NCI-H1105 treated with DMSO at 0.1 percent for 48 hours (cell line): ENCODE measurements around the gene LIPC.

ENCODE experiments used
- DNase-seq: peaks from one replicate; lab custom pipeline; 2025; lab: John Stamatoyannopoulos, UW

Gene LIPC

DNA sequence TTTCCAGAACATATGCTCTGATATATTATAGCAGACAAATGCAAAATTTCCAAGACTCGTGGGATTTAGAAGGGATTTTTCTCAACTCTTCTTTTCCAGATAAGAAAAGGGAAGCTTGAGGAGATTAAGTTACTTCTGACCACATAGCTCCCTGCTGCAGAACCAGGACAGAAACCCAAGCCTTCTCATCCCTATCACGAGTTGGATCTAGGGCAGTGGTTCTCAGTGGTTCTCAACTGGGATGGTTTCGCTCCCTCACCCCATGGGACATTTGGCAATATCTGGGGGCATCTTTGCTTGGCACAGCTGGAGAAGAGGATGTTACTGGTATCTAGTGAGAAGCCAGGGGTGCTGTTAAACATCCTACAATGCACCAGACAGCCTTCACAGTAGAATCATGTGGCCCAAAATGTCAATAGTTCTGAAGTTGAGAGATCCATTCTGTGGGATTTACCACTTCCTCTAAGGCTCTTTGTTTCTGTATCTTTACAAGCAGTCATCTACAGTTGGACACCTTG, 64.2 kb downstream of the LIPC start:
- no peak for DNase-seq

GRCh38 chr15:58497046-58497785, 65.4 kb downstream of the LIPC start:
- no peak for DNase-seq

DNA sequence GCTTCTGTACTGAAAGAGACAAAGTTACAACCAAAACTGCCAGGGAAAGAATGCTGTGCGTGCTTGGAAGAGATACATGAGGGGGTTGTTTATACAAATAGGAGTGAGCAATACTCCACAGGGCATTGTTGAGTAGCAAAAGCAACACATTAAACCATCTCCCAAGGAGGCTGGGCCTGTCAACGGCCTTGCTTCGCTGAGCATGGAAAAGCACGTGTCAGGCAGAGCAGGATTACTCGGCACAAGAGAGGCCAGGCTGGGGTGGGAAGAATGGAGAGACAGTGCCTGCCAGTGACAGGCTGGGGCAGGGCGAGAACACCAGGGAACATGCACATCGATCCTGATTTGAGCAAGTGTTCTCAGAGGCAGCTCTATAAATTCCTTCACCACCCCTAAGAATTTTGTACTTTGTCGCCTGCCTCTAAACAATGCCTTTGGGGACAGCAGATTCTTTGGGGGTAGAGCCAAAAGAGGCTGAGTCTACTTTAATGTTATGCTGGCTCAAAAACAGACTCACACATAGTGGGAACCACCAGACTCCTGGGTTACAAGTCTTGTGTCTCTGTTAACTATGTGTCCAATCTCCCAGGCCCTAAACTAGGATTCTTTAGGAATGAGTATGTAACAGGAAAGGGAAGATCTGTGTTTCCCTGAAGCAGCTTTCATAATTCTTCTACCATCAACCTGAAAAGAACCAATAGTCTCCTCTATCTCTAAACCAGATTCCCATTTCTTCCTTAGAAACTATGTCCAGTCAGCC, 67.2 kb downstream of the LIPC start:
- DNase-seq, result no peak

DNA sequence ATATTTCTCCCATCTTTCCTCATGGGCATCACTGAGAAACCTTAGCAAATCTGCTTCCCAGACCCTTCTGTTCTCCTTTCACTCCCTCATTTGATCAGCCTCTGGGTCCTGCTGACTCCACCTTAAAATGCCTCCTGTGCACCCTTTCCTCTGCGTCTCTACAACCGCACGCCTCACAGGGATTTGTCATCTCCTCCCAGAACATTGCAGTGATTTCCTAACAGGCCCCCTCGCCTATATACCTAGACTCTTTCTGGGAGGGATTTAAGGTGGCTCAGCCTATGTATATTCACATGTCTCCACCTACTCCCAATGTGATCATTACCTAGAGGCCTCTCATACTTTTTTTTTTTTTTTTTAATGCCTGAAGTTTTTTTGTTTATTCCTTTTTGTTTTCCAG, 69.2 kb downstream of the LIPC start:
- DNase-seq, result no peak

- no peak for DNase-seq
Measured at GRCh38 chr15:58501636-58502188, 69.9 kb downstream of the LIPC start.

GRCh38 chr15:58503139-58504027, 71.6 kb downstream of the LIPC start:
- DNase-seq, result no peak

- no peak for DNase-seq
Measured at GRCh38 chr15:58504674-58505234, 73.0 kb downstream of the LIPC start.

DNA sequence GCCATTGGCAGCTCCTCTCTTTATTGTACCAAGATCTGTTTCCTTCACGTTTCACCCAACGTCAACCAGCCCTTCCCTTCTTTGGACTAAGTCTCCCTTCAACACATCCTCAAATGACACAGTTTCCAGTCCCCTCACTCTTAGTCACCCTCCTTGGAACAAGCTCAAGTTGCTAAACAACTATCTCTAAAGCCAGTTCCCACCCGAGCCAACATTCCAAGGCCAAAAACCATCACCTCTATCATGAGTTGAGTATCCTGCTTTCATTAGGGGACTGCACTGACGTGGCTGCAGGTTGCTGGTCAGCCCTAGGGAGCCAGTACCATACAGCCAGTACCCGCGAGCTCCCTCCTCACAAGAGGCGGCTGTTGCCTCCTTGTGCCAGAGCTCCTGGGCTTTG, 73.8 kb downstream of the LIPC start:
- no peak for DNase-seq

- no peak for DNase-seq
Measured at GRCh38 chr15:58506064-58506490, 74.3 kb downstream of the LIPC start.

- DNase-seq, result no peak
Measured at GRCh38 chr15:58506783-58507668, 75.2 kb downstream of the LIPC start.

DNA sequence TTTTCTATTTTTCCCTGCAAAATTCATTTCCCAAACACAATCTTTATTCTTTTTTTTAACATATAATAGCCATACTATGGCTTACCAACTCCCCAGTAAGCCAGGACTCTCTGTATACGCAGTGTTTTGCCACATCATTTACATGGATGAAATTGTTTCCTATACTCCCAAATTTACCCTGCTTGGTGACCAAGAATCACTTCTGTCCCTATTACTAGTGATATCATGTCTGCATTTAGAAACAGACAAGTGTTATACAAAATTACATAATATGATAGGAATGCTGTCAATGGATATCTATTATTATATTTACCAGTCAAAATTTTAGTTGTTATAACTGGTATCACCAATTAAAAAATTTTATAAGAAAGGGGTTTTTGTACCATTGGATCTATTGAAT, 77.8 kb downstream of the LIPC start:
- DNase-seq, result no peak

GRCh38 chr15:58510715-58511598, 79.2 kb downstream of the LIPC start:
- DNase-seq, result no peak

- DNase-seq, result no peak
Measured at GRCh38 chr15:58511599-58511987, 79.8 kb downstream of the LIPC start.

DNA sequence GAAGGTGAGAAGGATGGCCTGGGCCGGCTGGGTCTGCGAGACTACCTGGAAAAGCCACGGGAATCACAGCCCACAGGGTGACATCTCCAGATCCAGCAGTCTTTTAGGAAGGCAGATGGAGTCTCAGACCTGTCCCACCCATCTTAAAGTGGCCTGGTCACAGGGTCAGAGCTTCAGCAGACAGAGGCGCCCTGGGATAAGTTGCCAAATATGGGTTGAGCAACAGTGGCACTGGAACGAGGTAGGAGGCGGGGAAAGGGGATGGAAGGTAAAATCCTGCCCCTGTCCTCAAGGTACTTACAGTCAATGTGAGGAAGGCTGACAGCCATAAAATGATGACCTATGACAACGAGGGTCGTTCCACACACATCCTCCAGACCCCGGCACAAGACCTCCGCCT, 80.7 kb downstream of the LIPC start:
- DNase-seq, result no peak

- no peak for DNase-seq
Measured at GRCh38 chr15:58513008-58513407, 81.2 kb downstream of the LIPC start.

DNA sequence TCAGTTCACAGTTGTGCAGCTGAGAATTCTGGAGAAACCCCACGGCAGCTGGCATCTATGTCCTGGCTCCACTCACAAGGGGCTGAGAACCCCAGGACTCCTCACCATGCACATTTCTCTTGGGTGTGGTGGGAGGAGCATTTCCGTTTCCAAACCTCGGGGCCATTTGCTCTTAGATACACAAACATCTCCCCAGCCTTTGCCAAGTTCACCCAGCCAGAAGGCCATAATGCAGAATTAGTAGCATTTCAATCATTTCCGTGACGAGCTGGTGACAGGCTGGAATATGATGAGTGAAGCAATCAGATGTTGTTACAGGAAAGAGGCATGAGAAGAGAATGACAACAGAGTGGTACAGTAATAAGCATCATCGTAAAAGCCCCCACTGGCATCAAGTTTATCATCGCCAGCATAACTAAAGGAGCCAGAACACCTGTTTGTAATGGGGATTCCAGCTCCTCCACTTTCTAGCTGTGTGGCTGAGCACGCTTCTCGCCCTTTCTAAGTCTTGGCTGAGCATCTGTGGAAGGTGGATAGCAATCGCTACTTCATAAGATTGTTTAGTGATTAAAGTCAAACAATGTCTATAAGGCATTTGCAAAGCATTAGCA, 82.0 kb downstream of the LIPC start:
- no peak for DNase-seq

DNA sequence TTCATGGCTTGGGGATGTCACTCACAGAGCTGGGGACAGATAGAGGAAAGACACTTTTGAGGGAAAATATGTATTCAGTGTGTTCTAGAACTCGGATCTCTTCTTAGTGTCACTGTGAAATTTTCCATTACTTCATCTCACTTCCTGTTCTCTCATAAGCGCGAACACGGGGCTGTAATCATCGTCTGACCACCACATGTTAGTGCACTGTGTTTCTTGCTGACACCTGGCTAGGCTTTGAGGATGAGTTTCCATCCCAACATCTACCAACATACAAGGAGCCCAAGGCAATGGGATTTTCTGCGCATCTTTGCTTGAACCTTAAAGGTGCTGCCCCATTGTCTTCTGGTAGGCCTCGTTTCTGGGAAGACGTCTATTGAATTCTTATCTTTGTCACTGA, 84.0 kb downstream of the LIPC start:
- DNase-seq, result no peak

- DNase-seq, result no peak
Measured at GRCh38 chr15:58517252-58517681, 85.5 kb downstream of the LIPC start.
